Fibroblast of skin of scalp (primary cell): ENCODE data around the gene CORO1C.
"Not testable (repeated sequence)": the region's sequence is repeated elsewhere in the genome, so short reads cannot be mapped to it uniquely, and the experiment has no call there.

Experiments used
- DNase-seq: peaks from one replicate; pipeline ENCODE4 v3.0.0-alpha.2; 2013

The CORO1C gene

GRCh38 chr12:108671110-108671509, 60.2 kb downstream of the CORO1C start:
- no peak for DNase-seq

- DNase-seq, result no peak
Measured at GRCh38 chr12:108670066-108670631, 61.2 kb downstream of the CORO1C start.

GRCh38 chr12:108668542-108668941, 62.8 kb downstream of the CORO1C start:
- no peak for DNase-seq

GRCh38 chr12:108668063-108668462, 63.3 kb downstream of the CORO1C start:
- no peak for DNase-seq

- no peak for DNase-seq
Measured at GRCh38 chr12:108667349-108667748, 64.0 kb downstream of the CORO1C start.

- peak; percentile 45 for DNase-seq
Measured at GRCh38 chr12:108666401-108666881, 64.9 kb downstream of the CORO1C start.

- no peak for DNase-seq
Measured at GRCh38 chr12:108665608-108666202, 65.6 kb downstream of the CORO1C start.

- peak; percentile 92 for DNase-seq
Measured at GRCh38 chr12:108664338-108665258, 66.7 kb downstream of the CORO1C start.

GRCh38 chr12:108663324-108664015, 67.8 kb downstream of the CORO1C start:
- DNase-seq, result no peak

- DNase-seq, result not testable (repeated sequence)
Measured at GRCh38 chr12:108658115-108658514, 73.2 kb downstream of the CORO1C start.

- no peak for DNase-seq
Measured at GRCh38 chr12:108657130-108657745, 74.1 kb downstream of the CORO1C start.

GRCh38 chr12:108656247-108656646, 75.1 kb downstream of the CORO1C start:
- DNase-seq, result not testable (repeated sequence)

GRCh38 chr12:108655812-108656175, 75.5 kb downstream of the CORO1C start:
- not testable (repeated sequence) for DNase-seq

- not testable (repeated sequence) for DNase-seq
Measured at GRCh38 chr12:108654622-108655021, 76.7 kb downstream of the CORO1C start.

GRCh38 chr12:108653922-108654321, 77.4 kb downstream of the CORO1C start:
- no peak for DNase-seq

- DNase-seq, result no peak
Measured at GRCh38 chr12:108653082-108653516, 78.2 kb downstream of the CORO1C start.

GRCh38 chr12:108650083-108650482, 81.2 kb downstream of the CORO1C start:
- no peak for DNase-seq

- peak; percentile 70 for DNase-seq
Measured at GRCh38 chr12:108649669-108650068, 81.6 kb downstream of the CORO1C start.

- DNase-seq, result peak; percentile 40
Measured at GRCh38 chr12:108649126-108649525, 82.2 kb downstream of the CORO1C start.

GRCh38 chr12:108648371-108648770, 82.9 kb downstream of the CORO1C start:
- DNase-seq, result no peak

- DNase-seq, result no peak
Measured at GRCh38 chr12:108647585-108648287, 83.6 kb downstream of the CORO1C start.
